H9 (cell line): ENCODE measurements around the gene CYP17A1. TPM values are rescaled to one million over a fixed set of nuclear protein-coding genes. Genes with fewer than 3 reads are reported as not detected.
A peak's percentile ranks its signal among the peaks of the same experiment; 100 is the strongest.

Source experiments
- DNase-seq: peaks from one replicate; pipeline ENCODE4 v3.0.0-alpha.2; 2017
- H2AFZ ChIP-seq: one replicate; pipeline ENCODE4 v1.6.1; 2013; ENCODE audit warnings: mild to moderate bottlenecking, low read length, control low read depth, moderate library complexity
- H2AK5ac ChIP-seq: 2 replicates; pipeline ENCODE4 v1.6.1; 2013; ENCODE audit warnings: low read length, control low read depth, mixed read lengths; ENCODE audit not compliant: insufficient read length
- H2BK120ac ChIP-seq: one replicate; pipeline ENCODE4 v1.6.1; 2013; ENCODE audit warnings: low read depth, mild to moderate bottlenecking, low read length, control low read depth, inconsistent platforms; ENCODE audit not compliant: poor library complexity, severe bottlenecking
- H2BK12ac ChIP-seq: 2 replicates; pipeline ENCODE4 v1.6.1; 2013; ENCODE audit warnings: low read length, control low read depth, mixed read lengths, low read depth; ENCODE audit not compliant: insufficient read length
- H2BK15ac ChIP-seq: 2 replicates; pipeline ENCODE4 v1.6.1; 2013; ENCODE audit warnings: low read depth, low read length, control low read depth
- H2BK20ac ChIP-seq: one replicate; pipeline ENCODE4 v1.6.1; 2013; ENCODE audit warnings: low read depth, mild to moderate bottlenecking, low read length, control low read depth, inconsistent platforms; ENCODE audit not compliant: poor library complexity, severe bottlenecking
- H2BK5ac ChIP-seq: 2 replicates; pipeline ENCODE4 v1.6.1; 2013; ENCODE audit warnings: low read length, control low read depth, mixed read lengths; ENCODE audit not compliant: insufficient read length
- H3K14ac ChIP-seq: 2 replicates; pipeline ENCODE4 v1.6.1; 2013; ENCODE audit warnings: low read length, control low read depth; ENCODE audit not compliant: insufficient read depth
- H3K18ac ChIP-seq: 2 replicates; pipeline ENCODE4 v1.6.1; 2013; ENCODE audit warnings: low read depth, mild to moderate bottlenecking, mixed read lengths, low read length, control low read depth; ENCODE audit not compliant: insufficient read length
- H3K23ac ChIP-seq: 2 replicates; pipeline ENCODE4 v1.6.1; 2013; ENCODE audit warnings: low read length, control low read depth, mixed read lengths, low read depth; ENCODE audit not compliant: insufficient read length
- H3K23me2 ChIP-seq: 2 replicates; pipeline ENCODE4 v1.6.1; 2013; ENCODE audit warnings: low read depth, mild to moderate bottlenecking, mixed read lengths, low read length, control low read depth; ENCODE audit not compliant: insufficient read length, poor library complexity, severe bottlenecking
- H3K27ac ChIP-seq: 2 replicates; pipeline ENCODE4 v1.5.1; 2013; ENCODE audit warnings: low read length, control low read depth, mixed read lengths, low read depth; ENCODE audit not compliant: insufficient read length
- H3K27me3 ChIP-seq: 2 replicates; pipeline ENCODE4 v1.6.1; 2013; ENCODE audit warnings: low read length, control low read depth, inconsistent platforms; ENCODE audit not compliant: insufficient read depth
- H3K4ac ChIP-seq: 2 replicates; pipeline ENCODE4 v1.6.1; 2013; ENCODE audit warnings: low read depth, mild to moderate bottlenecking, control low read depth, inconsistent platforms, low read length, moderate library complexity
- H3K4me1 ChIP-seq: 2 replicates; pipeline ENCODE4 v1.6.1; 2013; ENCODE audit warnings: low read length, control low read depth, inconsistent platforms; ENCODE audit not compliant: insufficient read depth
- H3K4me2 ChIP-seq: 2 replicates; pipeline ENCODE4 v1.6.1; 2013; ENCODE audit warnings: low read length, control low read depth, mixed read lengths; ENCODE audit not compliant: insufficient read length, insufficient read depth
- H3K56ac ChIP-seq: 2 replicates; pipeline ENCODE4 v1.6.1; 2013; ENCODE audit warnings: low read depth, mild to moderate bottlenecking, mixed read lengths, low read length, control low read depth; ENCODE audit not compliant: insufficient read length
- H3K79me1 ChIP-seq: 2 replicates; pipeline ENCODE4 v1.6.1; 2013; ENCODE audit warnings: low read depth, mild to moderate bottlenecking, moderate library complexity, low read length, control low read depth, inconsistent platforms; ENCODE audit not compliant: insufficient read depth, poor library complexity, severe bottlenecking
- H3K79me2 ChIP-seq: 2 replicates; pipeline ENCODE4 v1.6.1; 2013; ENCODE audit warnings: low read length, control low read depth, inconsistent platforms; ENCODE audit not compliant: insufficient read depth
- H3K9ac ChIP-seq: 2 replicates; pipeline ENCODE4 v1.6.1; 2013; ENCODE audit warnings: low read length, control low read depth, mixed read lengths; ENCODE audit not compliant: insufficient read length; ENCODE audit errors: extremely low read depth
- H3K9me3 ChIP-seq: one replicate; pipeline ENCODE4 v1.6.1; 2013; ENCODE audit warnings: low read depth, low read length, inconsistent platforms; ENCODE audit not compliant: control insufficient read depth
- H3T11ph ChIP-seq: one replicate; pipeline ENCODE4 v1.6.1; 2013; ENCODE audit warnings: mild to moderate bottlenecking, low read length, control low read depth, inconsistent platforms
- H4K20me1 ChIP-seq: one replicate; pipeline ENCODE4 v1.6.1; 2013; ENCODE audit not compliant: control insufficient read depth, insufficient read length, insufficient read depth
- H4K5ac ChIP-seq: 2 replicates; pipeline ENCODE4 v1.6.1; 2013; ENCODE audit warnings: low read depth, mild to moderate bottlenecking, mixed read lengths, low read length, control low read depth; ENCODE audit not compliant: insufficient read length
- H4K8ac ChIP-seq: replicated peaks from 2 replicates; pipeline ENCODE4 v1.6.1; 2013; ENCODE audit warnings: low read length, control low read depth, mixed read lengths, low read depth; ENCODE audit not compliant: insufficient read length
- H4K91ac ChIP-seq: 2 replicates; pipeline ENCODE4 v1.6.1; 2013; ENCODE audit warnings: low read depth, mild to moderate bottlenecking, moderate library complexity, mixed read lengths, low read length, control low read depth; ENCODE audit not compliant: insufficient read length
- H3K27ac Mint-ChIP-seq, 3 experiments: 2 replicates in 2 of 3; 3 replicates in 1 of 3; pipeline ENCODE4 v1.8.0; 2020 to 2021; ENCODE audit warnings: mixed read lengths in 3 of 3, mild to moderate bottlenecking in 1 of 3, moderate library complexity in 1 of 3
- H3K27me3 Mint-ChIP-seq: 2 replicates; pipeline ENCODE4 v1.8.0; 2021; ENCODE audit warnings: low read depth, mild to moderate bottlenecking, moderate library complexity, mixed read lengths
- H3K36me3 Mint-ChIP-seq, 3 experiments: 2 replicates in 2 of 3; 3 replicates in 1 of 3; pipeline ENCODE4 v1.8.0; 2020 to 2021; ENCODE audit warnings: low read depth in 3 of 3, mixed read lengths in 3 of 3; ENCODE audit not compliant: insufficient read depth in 1 of 3
- H3K4me1 Mint-ChIP-seq, 2 experiments: 2 replicates each; pipeline ENCODE4 v1.8.0; 2020; ENCODE audit warnings: mixed read lengths in 2 of 2
- H3K4me3 Mint-ChIP-seq, 2 experiments: 2 replicates in 1 of 2; 3 replicates in 1 of 2; pipeline ENCODE4 v1.8.0; 2020 to 2021; ENCODE audit warnings: mild to moderate bottlenecking in 2 of 2, mixed read lengths in 2 of 2, moderate library complexity in 1 of 2
- H3K9me3 Mint-ChIP-seq, 2 experiments: 2 replicates in 1 of 2; 3 replicates in 1 of 2; pipeline ENCODE4 v1.8.0; 2020; ENCODE audit warnings: mild to moderate bottlenecking in 2 of 2, mixed read lengths in 2 of 2, moderate library complexity in 1 of 2
- CTCF ChIP-seq: fragments of 200-600 bp; sonication (generic); conservative IDR thresholded peaks from 3 replicates; pipeline ENCODE4 v1.8.0; 2021; ENCODE audit warnings: antibody characterized with exemption, mild to moderate bottlenecking
- WGBS: extraction: QIAGEN DNeasy Blood & Tissue Kit; methylation state at CpG from one replicate; pipeline ENCODE4 v1.1.7; 2013; ENCODE audit warnings: missing lambda C conversion rate, low lambda C conversion rate, mixed read lengths; ENCODE audit not compliant: insufficient read length; ENCODE audit errors: extremely low coverage; 5-methylcytosine and 5-hydroxymethylcytosine counted together
- total RNA-seq: library from RNA; stranded (reverse); gene quantifications from 2 replicates; pipeline ENCODE4 v1.2.1, GENCODE V29; 2021

Gene CYP17A1
- total RNA-seq, 1 experiment from 2014 or later, result not detected

- Histone ChIP-seq H3K56ac (no peak overlapping the region), H4K91ac (no peak overlapping the region), H3K18ac (no peak overlapping the region), H2AFZ (no peak overlapping the region), H3K23ac (no peak overlapping the region), H4K5ac (no peak overlapping the region), H3K4me1 (no peaks in the 10 kb centered on the region), H3K9ac (no peak overlapping the region), H3K14ac (no peak overlapping the region), H2BK120ac (no peak overlapping the region), H2BK5ac (no peak overlapping the region), H3K4ac (no peak overlapping the region), H2BK15ac (no peak overlapping the region), H2BK20ac (no peak overlapping the region), H4K8ac (no peak overlapping the region), H3T11ph (no peak overlapping the region), H2BK12ac (no peak overlapping the region), H3K27ac (no peak overlapping the region), H2AK5ac (no peak overlapping the region), H3K4me2 (no peak overlapping the region), H3K79me1 (no peaks in the 10 kb centered on the region), H3K23me2 (no peaks in the 10 kb centered on the region), H4K20me1 (no peaks in the 10 kb centered on the region), H3K79me2 (no peaks in the 10 kb centered on the region), H3K9me3 (no peaks in the 10 kb centered on the region), H3K27me3 (no peaks in the 10 kb centered on the region)
- H3K9me3 Mint-ChIP-seq, result no peaks in the 10 kb centered on the region
- H3K36me3 Mint-ChIP-seq, result no peaks in the 10 kb centered on the region
- no peak for DNase-seq
- H3K4me1 Mint-ChIP-seq, result peaks cover 5 to 8% of the 10 kb centered on the region in 2 experiments; a peak in 2 of 4 replicates
- H3K27ac Mint-ChIP-seq, result peak overlapping the region in 2 of 3 experiments; percentile 16 to 34; a peak in 2 of 7 replicates
- H3K4me3 Mint-ChIP-seq, result no peak overlapping the region
- TF ChIP-seq CTCF, result no peak
- no peaks in the 10 kb centered on the region for H3K27me3 Mint-ChIP-seq
- WGBS, result no CpG with 5 or more reads among the region's 16 CpGs
Observed at GRCh38 chr10:102831322-102832071, 5.7 kb downstream of the CYP17A1 start.
